SK-MEL-5 (cell line): Measurements from ENCODE around the gene SEC11A. TPM values are rescaled to one million over a fixed set of nuclear protein-coding genes. Genes with fewer than 3 reads are reported as not detected.
"Not testable (repeated sequence)": the region's sequence is repeated elsewhere in the genome, so short reads cannot be mapped to it uniquely, and the experiment has no call there.

Source experiments
- DNase-seq: peaks from one replicate; pipeline ENCODE4 v3.0.0-alpha.2; 2016; ENCODE audit warnings: low read depth, low spot score
- in situ Hi-C: cut with HindIII; loops from 2 replicates; pipeline ENCODE4 v1.10.0; 2016; ENCODE audit warnings: low sequenced_read_pairs, high pct_unique_total_duplicates, low pct_unique_long_range_greater_than_20kb
- polyA plus RNA-seq, 2 experiments: library from polyadenylated mRNA; depleted of rRNA; stranded (reverse); fragments of >200 nt; gene quantifications; 2 replicates each; pipeline ENCODE4 v1.2.3, GENCODE V29; 2015
- total RNA-seq: library from RNA; depleted of rRNA; stranded (reverse); fragments of >200 nt; shearing (Covaris generic); gene quantifications from 2 replicates; pipeline ENCODE4 v1.2.3, GENCODE V29; 2014; rRNA removed

SEC11A gene
- 276 and 279 TPM in 2 replicates for total RNA-seq
- 184 and 205 TPM in 2 replicates for polyA plus RNA-seq (2015; cell fraction: cytosol; rRNA removed)
- polyA plus RNA-seq (2015; cell fraction: nucleus; rRNA removed), result 27.3 and 27.4 TPM in 2 replicates

DNA sequence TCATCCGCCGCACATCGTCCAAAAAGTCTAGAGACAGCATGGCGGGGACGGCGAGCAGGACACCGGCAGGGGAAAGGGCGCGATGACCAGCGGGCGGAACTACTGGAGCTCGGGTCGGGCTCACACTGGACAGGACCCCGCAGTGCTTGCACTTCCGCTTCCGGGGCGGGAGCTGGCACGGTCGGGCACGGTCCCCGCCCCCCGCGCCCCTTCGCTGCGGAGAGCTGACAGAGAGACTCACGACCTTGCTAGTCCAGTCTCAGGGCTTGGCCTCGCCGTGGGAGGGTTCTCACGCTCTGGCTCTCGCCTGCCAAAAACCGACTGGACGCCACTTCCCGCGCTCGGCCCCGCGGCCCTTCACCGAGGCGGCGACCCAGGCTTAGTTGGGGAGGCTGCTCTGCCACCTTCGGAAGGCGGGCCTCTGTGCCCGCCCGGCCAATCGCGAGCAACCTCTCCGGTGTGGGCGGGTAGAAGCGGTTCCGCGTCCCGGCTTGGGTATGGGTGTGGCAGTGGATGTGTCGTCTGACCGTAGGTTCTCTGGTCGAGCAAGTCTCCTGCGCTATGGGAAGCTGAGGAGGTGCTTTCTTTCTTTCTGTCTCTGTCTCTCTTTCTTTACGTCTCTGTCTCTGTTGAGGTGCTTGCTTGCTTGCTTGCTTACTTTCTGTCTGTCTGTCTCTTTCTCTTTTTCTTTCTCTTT is at the start of gene SEC11A:
SEC11A (minus strand) TSS at position 104 of the 697 bp plus-strand sequence; CDS start at position 40, 64 bp downstream.
- in situ Hi-C loops, result no loop called here
- DNase-seq, result peak; percentile 94

- DNase-seq, result no peak
- in situ Hi-C loops, result no loop called here
Observed at GRCh38 chr15:84765675-84766074, 49.7 kb upstream of the SEC11A start.

- no peak for DNase-seq
- in situ Hi-C loops, result no loop called here
Observed at GRCh38 chr15:84764989-84765388, 49.0 kb upstream of the SEC11A start.

DNA sequence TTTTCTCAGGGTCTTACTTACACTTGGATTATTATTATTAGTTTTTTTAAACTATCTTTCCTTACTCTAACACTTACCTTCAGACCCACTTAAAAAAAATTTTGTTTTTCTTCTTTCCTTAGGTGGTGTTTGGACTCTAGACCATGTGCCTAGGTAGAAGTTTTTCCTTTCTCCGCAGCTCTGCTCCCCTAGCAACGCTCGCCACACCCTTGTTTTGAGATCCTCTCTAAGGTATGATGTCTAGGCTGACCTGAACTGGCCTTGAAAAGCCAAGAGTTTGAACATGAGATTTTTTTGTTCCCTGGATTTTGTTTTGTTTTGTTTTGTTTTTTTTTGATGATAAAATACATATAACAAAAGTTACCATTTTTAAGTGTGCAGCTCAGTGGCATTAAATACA is 48.6 kb upstream of the SEC11A start:
- no peak for DNase-seq
- in situ Hi-C loops, result no loop called here

- in situ Hi-C loops, result no loop called here
- no peak for DNase-seq
Observed at GRCh38 chr15:84762840-84763572, 47.1 kb upstream of the SEC11A start.

DNA sequence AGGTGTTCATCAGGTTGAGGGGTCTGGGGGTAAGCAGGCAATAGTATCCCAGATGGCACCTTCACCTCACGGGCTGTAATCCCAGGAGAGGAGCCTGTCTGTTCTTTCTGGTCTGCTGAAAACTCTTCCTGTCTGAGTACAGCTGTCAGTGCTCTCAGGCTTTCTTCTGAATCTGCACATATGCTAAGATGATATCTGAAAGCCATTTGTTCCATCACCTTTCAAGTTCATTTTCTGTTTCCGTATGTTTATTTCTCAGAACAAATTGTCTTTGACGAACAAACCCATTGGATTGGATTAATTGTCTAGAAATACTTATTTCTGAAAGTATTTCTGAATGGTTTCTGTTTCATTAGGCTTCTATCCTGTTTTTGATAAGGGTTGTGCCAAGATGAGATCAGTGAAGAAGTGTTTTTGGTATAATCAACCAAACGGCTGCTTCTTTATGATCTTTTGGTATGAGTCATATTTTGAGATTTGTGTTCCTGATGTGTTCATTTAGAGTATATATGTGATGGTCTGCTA is 45.7 kb upstream of the SEC11A start:
- in situ Hi-C loops, result no loop called here
- no peak for DNase-seq

- no peak for DNase-seq
- in situ Hi-C loops, result no loop called here
Observed at GRCh38 chr15:84760219-84760618, 44.3 kb upstream of the SEC11A start.

GRCh38 chr15:84759018-84759417 is 43.1 kb upstream of the SEC11A start:
- in situ Hi-C loops, result no loop called here
- no peak for DNase-seq

DNA sequence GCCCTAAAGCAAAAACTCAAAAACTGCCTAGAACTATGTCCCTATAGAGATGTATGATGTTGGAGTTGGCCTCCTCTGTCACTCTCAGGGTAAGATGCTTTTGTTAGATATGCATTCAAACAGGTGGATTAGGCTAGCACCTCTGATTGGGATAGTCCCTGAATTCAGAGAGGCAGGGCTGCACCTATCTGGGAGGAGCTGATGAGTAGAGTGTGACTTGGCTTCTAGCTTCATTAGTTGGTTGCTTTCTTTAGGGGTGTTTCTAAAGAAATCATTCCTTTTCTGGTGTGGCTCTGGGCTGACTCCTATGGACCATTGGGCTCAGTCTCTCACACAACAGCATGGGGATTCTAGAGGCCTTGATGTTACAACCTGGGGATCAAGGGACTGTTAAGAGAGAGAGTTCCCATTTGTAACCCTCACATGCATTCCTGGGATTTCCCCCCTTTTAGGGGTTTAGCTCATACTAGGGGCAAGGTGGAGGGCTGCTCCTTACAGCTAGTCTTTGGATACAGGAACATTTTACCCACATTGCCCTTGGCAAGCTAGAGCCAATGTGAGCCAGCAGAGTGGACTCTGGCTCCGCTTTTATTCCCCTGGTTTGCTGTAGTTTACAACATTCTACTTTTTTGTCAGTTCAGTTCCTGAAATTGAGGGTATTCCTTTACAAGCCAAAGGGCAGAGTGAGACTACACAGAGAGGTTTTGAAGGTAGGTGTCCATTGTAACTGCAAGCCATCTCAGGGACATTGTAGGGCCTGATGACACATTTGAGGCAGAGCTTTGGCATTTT is 40.0 kb upstream of the SEC11A start:
- no peak for DNase-seq
- in situ Hi-C loops, result no loop called here

DNA sequence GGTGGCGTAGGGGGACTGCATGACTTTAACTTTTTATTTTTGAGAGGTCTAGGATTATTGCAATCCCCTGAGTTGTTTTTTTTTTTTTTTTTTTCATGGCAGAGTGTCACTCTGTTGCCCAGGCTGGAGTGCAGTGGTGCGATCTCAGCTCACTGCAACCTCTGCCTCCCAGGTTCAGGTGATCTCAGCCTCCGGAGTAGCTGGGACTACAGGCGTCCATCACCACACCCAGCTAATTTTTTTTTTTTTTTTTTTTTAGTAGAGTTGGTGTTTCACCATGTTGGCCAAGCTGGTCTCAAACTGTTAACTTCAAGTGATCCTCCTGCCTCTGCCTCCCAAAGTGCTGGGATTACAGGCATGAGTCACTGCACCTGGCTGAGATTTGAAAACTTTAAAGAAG is 39.0 kb upstream of the SEC11A start:
- DNase-seq, in situ Hi-C loops: not testable (repeated sequence)

DNA sequence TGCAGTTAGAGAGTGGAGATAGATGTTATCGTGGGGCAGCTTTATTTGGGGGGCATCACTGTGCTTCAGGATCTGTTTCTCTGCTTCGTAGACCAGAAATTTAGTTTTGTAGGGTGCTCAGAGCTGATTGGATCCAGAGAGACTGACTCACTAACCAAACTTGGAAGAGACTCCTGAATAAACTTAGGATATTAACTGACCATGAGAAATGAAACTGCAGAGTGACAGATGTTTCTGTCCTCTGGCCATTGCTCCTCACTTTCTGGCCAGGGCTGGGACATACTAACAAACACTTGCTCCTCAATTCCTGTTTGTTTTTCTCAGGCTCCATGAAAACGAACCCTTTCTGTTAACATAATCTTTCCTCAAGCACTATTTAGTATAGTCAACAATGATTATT is 36.8 kb upstream of the SEC11A start:
- no peak for DNase-seq
- in situ Hi-C loops, result no loop called here

DNA sequence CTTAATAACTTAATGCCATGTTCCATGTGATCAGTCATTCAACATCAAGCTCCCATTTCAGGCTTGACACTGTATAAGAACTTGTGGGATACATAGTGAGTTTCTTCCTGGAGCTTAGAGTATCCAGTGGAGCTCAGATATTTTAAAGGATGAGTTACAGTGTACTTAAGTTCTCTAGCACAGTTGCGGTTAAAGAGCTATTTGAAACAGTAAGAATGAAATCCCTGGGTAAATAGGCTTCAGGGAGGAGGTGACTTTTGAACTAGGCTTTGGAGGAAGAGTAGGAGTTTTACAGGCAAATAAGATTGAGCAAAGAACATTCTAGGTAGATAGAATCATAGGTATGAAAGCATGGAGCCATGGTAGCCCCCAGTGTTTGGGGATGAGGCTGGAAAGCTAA is 36.3 kb upstream of the SEC11A start:
- in situ Hi-C loops, result no loop called here

GRCh38 chr15:84751721-84752120 is 35.8 kb upstream of the SEC11A start:
- in situ Hi-C loops, DNase-seq: not testable (repeated sequence)

More for the DNA sequence above, 36.3 kb upstream of the SEC11A start:
- DNase-seq, result no peak

GRCh38 chr15:84750583-84751092 is 34.7 kb upstream of the SEC11A start:
- in situ Hi-C loops, result no loop called here
- DNase-seq, result no peak

DNA sequence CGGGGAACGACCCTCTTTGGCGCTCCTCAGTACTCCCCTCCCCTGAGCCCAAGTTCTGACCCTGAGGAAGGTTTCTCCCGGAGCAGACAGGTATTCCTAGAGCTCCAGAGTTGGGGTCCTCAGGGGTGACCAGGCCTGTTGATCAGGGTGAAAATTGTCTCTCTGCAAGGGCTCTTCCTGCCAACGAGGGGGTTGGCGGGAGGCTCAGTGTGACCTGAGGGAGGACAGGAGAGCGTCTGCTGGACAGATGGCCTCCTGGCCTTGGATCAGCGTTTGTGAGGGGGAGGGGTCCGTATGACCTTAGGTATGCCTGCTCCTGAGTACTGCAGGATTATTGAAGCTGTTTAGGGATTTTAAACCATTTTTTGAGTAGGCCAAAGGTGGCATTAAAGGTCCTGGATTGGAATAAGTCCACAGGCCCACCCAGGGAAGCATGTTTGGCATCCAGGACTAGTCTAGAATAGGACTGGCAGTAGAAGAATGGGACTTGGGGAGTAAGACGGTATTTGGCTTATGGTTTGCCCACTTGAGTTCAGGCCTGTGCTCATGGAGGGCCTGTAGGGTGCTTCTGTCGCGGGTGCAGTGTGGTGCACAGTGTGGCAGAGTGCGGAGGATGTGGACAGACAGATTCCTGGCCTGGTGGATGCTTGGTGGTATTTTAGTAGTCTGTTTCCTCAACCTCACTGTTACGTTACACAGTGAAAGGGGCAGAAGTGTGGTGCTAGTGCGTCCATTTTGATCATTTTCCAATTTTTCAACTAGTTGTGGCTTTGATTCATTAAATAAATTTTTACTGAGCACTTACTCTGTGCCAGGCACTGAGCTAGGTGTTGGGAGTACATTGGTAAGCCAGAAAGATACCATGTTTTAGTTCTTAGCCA is 33.4 kb upstream of the SEC11A start:
- in situ Hi-C loops, result no loop called here
- peak; percentile 11 for DNase-seq

DNA sequence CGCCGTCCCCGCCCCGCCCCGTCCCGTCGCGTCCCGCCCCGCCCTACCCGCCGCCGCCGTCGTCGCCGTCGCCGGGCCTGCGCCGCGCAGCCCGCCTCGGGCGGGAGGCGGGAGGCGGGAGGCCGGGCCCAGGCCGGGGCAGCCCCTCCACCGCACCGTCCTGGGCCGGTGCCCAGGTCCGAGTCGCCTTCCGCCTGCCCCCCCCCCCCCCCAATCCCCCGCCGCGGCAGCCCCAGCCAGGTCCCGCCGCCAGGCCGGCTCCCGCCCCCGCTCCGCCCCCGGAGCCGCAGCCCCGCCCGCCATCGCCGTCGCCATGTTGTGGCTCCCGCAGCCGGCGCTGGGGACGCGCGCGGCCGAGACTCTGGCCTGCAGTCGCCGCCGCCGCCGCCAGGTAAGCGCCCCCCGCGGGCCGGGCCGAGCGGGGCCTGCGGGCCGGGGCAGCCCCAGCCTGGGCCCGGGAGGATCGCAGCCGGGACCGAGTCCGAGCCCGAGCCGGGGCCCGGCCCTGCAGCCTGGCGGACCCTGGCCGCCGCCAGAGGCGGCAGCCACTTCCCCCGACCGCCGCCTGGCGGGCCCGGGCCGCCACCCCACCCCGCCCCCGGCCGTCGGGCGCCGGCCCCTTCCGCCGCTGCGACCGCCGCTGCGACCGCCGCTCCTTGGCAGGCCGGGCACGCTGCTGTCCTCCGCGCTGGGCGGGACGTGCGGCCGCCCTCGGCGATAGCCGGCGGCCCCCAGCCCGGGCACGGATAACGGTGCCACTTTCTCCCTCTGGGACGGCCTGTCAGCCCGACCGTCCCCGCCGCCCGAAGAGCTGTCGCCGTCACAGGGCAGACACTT is 32.6 kb upstream of the SEC11A start, which contains the start of gene ZNF592:
ZNF592 (plus strand) TSS at position 319 of the 837 bp plus-strand sequence. CDS start 34,084 bp downstream, outside the sequence.
- in situ Hi-C loops, result no loop called here
- DNase-seq, result peak; percentile 60
